C4-2B (cell line): Measurements from ENCODE around the gene GCG.
A peak's percentile ranks its signal among the peaks of the same experiment; 100 is the strongest.

Experiments
- H3K27ac ChIP-seq: fragments of 450-650 bp; 2 replicates; pipeline ENCODE4 v1.5.1; 2017
- ZFX ChIP-seq: fragments of 450-650 bp; IDR thresholded peaks from 2 replicates; pipeline ENCODE4 v1.6.1; 2017
- TF ChIP-seq, protein P1 (sequence below): fragments of 450-650 bp; conservative IDR thresholded peaks from 2 replicates; pipeline ENCODE4 v1.5.1; 2017; ENCODE audit warnings: mild to moderate bottlenecking

GCG gene

DNA sequence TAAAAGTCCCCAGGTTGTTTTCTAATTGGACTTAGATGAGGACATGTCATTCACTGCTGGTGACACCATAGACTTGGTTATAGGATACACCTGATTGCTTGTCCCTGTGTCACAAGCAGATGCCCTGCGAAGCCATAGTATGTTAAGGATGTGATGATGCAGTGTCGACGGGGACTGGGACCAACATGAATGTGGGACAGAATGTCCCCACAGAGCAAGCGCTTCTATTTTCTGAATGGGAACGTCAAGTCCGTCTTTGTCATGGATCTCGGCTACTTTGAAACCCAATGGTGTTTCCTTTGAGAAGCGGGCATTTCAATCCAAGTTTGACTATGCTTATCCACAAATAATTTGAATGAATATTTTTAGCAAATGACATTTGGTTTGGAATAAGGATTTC, 2.1 kb downstream of the GCG start:
- no peak overlapping the region for H3K27ac ChIP-seq
- TF ChIP-seq ZFX, result no peak
- TF ChIP-seq, protein P1, sequence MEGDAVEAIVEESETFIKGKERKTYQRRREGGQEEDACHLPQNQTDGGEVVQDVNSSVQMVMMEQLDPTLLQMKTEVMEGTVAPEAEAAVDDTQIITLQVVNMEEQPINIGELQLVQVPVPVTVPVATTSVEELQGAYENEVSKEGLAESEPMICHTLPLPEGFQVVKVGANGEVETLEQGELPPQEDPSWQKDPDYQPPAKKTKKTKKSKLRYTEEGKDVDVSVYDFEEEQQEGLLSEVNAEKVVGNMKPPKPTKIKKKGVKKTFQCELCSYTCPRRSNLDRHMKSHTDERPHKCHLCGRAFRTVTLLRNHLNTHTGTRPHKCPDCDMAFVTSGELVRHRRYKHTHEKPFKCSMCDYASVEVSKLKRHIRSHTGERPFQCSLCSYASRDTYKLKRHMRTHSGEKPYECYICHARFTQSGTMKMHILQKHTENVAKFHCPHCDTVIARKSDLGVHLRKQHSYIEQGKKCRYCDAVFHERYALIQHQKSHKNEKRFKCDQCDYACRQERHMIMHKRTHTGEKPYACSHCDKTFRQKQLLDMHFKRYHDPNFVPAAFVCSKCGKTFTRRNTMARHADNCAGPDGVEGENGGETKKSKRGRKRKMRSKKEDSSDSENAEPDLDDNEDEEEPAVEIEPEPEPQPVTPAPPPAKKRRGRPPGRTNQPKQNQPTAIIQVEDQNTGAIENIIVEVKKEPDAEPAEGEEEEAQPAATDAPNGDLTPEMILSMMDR, result no peak

DNA sequence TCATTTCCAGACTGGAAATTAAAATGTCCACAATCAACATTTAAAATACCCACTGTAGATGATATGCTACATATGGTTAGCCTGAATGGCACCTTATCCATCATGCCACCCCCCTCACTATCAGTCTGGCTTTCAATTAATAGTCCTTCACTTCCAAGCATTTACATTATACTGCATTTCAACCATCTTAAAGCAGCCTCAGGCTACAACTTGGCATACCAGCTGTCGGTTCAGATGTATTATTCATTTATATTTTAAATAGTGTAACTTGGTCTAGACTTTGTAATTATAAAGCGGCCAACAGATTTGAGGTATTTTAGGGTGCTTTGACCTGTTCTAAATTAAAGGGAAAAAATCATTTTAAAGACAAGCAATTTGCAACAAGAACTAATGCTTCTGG, 2.6 kb downstream of the GCG start:
- H3K27ac ChIP-seq, result no peak overlapping the region
- TF ChIP-seq, protein P1, result no peak
- TF ChIP-seq ZFX, result no peak

DNA sequence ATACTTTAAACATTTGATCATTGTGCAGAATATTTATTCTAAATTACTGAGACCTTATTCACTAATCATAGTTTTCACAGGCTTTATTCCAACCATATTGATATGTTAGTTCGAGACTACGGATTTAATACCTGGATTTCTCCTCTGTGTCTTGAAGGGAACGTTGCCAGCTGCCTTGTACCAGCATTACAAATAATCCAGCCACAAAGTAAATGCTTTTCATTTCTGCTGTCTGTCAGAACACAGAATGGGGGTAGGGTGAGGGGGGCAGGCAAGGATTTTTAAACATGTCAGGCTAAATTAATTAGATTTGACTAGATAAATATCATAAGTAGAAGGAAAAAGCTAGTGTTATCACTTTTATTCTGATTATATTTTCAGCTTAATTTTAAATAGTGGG, 3.1 kb downstream of the GCG start:
- no peak for TF ChIP-seq ZFX
- TF ChIP-seq, protein P1, result no peak
- H3K27ac ChIP-seq, result no peak overlapping the region

DNA sequence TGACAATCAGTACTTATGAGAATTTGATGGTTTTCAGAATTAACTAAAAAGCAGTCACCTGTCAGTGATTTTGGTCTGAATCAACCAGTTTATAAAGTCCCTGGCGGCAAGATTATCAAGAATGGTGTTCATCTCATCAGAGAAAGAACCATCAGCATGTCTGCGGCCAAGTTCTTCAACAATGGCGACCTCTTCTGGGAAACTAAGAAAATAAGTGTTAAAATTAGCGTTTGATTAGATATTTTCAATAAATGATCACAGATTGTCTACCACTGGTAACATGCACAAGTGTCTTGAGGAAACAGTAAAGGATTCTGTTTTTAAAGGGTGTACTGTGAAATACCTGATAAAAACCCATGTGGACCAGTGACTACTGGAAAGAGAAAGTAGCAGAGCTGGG, 8.1 kb downstream of the GCG start:
- H3K27ac ChIP-seq, result no peak overlapping the region
- no peak for TF ChIP-seq ZFX
- TF ChIP-seq, protein P1, result peak; percentile 30

DNA sequence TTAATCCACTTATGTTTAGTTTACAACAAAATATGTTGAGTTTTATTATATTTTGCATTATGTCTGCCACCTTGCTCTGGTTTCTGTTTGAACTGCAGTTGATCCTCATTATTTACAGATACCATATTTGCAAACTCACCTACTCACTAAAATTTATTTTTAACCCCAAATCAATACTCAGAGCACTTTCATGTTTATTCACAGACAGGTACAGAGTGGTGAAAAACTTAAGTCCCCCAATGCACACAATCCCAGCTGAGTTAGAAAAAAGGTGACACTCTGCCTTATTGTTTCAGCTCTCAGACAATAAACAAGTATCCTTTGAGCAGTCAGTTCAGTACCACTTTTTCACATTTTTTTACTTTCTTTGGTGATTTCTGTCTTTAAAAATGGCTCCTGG, 13.7 kb downstream of the GCG start:
- no peak overlapping the region for H3K27ac ChIP-seq
- TF ChIP-seq ZFX, result no peak
- TF ChIP-seq, protein P1, result no peak

DNA sequence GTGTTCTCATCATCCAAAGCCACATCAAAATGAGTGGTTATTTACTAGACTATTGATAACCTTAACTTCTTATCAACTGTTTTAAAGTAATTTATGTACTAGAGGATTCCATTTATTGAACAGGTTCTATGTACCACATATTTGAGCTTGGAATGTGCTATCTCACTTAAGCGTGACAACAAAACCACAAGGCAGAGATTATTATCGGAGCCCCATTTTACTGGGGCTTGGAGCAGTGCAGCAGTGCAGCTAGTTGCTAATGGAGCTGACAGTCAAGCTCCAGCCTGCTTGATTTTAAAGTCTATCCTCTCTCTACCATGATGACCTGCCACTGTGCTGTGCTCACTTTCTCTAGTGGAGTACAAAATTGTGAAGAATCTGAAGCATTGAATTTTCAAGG, 24.6 kb downstream of the GCG start:
- TF ChIP-seq, protein P1, result no peak
- no peak for TF ChIP-seq ZFX
- no peak overlapping the region for H3K27ac ChIP-seq

DNA sequence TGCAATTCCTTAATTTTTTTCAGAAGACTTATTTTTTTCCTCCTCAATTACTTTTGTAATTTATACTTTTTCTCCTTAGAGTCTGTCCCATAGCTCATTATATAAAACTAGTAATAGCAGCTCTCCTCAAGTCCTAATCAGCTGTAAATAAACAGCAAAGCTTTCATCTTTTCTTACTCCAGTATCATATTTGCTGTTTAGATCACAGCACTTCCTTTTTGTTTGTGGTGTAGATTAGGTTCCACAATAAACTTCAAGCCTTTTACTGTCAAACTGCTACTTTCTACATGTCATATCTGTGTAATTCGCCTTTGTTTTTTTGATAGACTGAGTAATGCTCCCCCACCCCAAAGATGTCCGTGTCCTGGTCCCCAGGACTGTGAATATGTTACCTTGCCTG, 25.5 kb downstream of the GCG start:
- no peak overlapping the region for H3K27ac ChIP-seq
- TF ChIP-seq ZFX, result no peak
- TF ChIP-seq, protein P1, result no peak
